Left lung (tissue), 10 donors: ENCODE data around the gene TUT1. TPM values are rescaled to one million over a fixed set of nuclear protein-coding genes. Genes with fewer than 3 reads are reported as not detected.
A peak's percentile ranks its signal among the peaks of the same experiment; 100 is the strongest.
"Not testable (repeated sequence)": the region's sequence is repeated elsewhere in the genome, so short reads cannot be mapped to it uniquely, and the experiment has no call there.

Experiments
- ATAC-seq: fragments of 200-7000 bp; cut with Tn5 transposase; one replicate; pipeline ENCODE4 v1.9.1; 2020; ENCODE audit warnings: moderate library complexity
- DNase-seq, 4 donors: peaks; one replicate each; pipeline ENCODE4 v3.0.0-alpha.2; 2013 to 2020
- H3K27ac ChIP-seq, 2 donors: fragments of 200-600 bp; sonication (generic) in 1 of 2; one replicate each; pipeline versions ENCODE4 v1.5.0 to v1.8.0; 2020 to 2021
- H3K27me3 ChIP-seq, 2 donors: fragments of 200-600 bp; sonication (generic) in 1 of 2; one replicate each; pipeline versions ENCODE4 v1.5.0 to v1.8.0; 2020 to 2021
- H3K36me3 ChIP-seq, 2 donors: fragments of 200-600 bp; sonication (generic) in 1 of 2; one replicate each; pipeline versions ENCODE4 v1.5.0 to v1.8.0; 2020 to 2021
- H3K4me1 ChIP-seq, 2 donors: fragments of 200-600 bp; one replicate each; pipeline ENCODE4 v1.8.0; 2021
- H3K4me3 ChIP-seq, 2 donors: fragments of 200-600 bp; sonication (generic) in 1 of 2; one replicate each; pipeline versions ENCODE4 v1.5.0 to v1.8.0; 2020 to 2021; ENCODE audit warnings: mild to moderate bottlenecking in 1 of 2
- H3K9me3 ChIP-seq, 2 donors: fragments of 200-600 bp; sonication (generic) in 1 of 2; one replicate each; pipeline versions ENCODE4 v1.5.0 to v1.8.0; 2020 to 2021
- intact Hi-C, 2 donors: fragments of 100-400 bp; cut with DNase I; formaldehyde crosslinking; loops; one replicate each; pipeline versions ENCODE4 v1.11.2 to v1.14.2; 2022
- polyA plus RNA-seq, 6 donors: library from polyadenylated mRNA; unstranded; fragments of 120-200 nt; gene quantifications; one replicate each; pipeline ENCODE4 v1.2.1, GENCODE V29; 2013; ENCODE audit not compliant: insufficient read length in 6 of 6
- total RNA-seq, 2 donors: library from RNA; stranded (reverse); fragmentation: NEBNext Ultra II Directional; extraction: Animal tissue kit (Norgen Biotek cat#: 25700); gene quantifications; one replicate each; pipeline ENCODE4 v1.2.1, GENCODE V29; 2021
- TF ChIP-seq, protein P1 (sequence below), 2 donors: fragments of 200-600 bp; sonication (generic) in 1 of 2; IDR thresholded peaks; one replicate each; pipeline versions ENCODE4 v1.5.0 to v1.8.0; 2021; ENCODE audit warnings: antibody characterized with exemption in 2 of 2
- donor health status: DM: no; HTN: yes; CAD: no.
- donor health status: DM: no; HTN: no; CAD: no.

Gene TUT1
- total and polyA plus RNA-seq, 8 donors: 12.6 to 27.8 (median 22.3) TPM

DNA sequence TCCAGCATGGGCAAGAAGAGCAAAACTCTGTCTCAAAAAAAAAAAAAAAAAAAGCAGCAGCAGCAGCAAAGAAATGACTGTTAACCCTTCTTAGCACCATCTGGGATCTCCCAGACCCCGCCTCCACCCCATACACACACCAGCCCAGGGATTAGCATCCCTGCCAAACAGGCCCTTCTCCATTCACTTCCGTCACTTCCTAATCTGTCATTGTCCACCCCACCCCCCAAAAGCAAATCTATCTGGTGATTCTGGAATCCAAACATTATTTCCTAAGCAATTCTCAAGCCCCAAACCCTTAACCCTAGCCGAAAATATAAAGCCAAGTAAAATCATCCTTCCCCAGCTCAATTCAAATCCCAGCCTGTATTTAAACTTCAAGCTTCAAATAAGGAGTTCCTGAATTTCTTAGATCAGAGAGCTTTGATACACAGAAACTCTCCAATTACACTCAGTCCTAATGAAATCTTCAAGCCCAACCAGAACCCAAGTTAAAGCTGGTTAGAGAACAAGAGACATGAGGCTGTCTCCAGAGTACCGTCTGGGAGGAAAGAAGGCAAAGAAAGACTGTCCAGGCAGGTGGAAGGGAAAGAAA is 38.7 kb downstream of the TUT1 start:
- intact Hi-C loops: no loop called here
- Histone ChIP-seq H3K27me3 (peaks cover 0 to 5% of the 10 kb centered on the region in 2 donors), H3K36me3 (peaks cover 0 to 5% of the 10 kb centered on the region in 2 donors), H3K27ac (peak overlapping the region; percentile 95 to 97), H3K9me3 (no peaks in the 10 kb centered on the region), H3K4me3 (peak overlapping the region in 1 of 2 donors; percentile 17), H3K4me1 (peaks cover 66 to 96% of the 10 kb centered on the region in 2 donors)
- no peak for DNase-seq
- TF ChIP-seq, protein P1, sequence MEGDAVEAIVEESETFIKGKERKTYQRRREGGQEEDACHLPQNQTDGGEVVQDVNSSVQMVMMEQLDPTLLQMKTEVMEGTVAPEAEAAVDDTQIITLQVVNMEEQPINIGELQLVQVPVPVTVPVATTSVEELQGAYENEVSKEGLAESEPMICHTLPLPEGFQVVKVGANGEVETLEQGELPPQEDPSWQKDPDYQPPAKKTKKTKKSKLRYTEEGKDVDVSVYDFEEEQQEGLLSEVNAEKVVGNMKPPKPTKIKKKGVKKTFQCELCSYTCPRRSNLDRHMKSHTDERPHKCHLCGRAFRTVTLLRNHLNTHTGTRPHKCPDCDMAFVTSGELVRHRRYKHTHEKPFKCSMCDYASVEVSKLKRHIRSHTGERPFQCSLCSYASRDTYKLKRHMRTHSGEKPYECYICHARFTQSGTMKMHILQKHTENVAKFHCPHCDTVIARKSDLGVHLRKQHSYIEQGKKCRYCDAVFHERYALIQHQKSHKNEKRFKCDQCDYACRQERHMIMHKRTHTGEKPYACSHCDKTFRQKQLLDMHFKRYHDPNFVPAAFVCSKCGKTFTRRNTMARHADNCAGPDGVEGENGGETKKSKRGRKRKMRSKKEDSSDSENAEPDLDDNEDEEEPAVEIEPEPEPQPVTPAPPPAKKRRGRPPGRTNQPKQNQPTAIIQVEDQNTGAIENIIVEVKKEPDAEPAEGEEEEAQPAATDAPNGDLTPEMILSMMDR (IDR thresholded peaks at IDR 0.05): no peak
- ATAC-seq: no peak

DNA sequence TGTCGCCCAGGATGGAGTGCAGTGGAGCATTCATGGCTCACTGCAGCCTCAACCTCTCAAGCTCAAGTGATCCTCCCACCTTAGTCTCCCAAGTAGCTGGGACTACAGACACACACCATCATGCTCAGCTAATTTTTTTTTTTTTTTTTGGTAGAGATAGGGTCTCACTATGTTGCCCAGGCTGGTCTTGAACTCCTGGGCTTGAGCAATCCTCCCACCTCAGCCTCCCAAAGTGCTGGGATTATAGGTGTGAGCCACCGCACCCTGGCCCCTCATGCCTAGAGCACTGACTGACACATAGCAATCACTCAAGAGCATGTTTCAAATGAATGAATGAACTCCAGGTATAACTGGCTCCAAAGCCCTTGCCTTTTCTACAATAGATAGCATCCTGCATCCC is 40.8 kb downstream of the TUT1 start:
- H3K27ac ChIP-seq, H3K4me3 ChIP-seq, H3K36me3 ChIP-seq, ATAC-seq, H3K9me3 ChIP-seq, DNase-seq, intact Hi-C loops: not testable (repeated sequence)
- Histone ChIP-seq H3K4me1 (peaks cover 58 to 84% of the 10 kb centered on the region in 2 donors), H3K27me3 (peaks cover 0 to 26% of the 10 kb centered on the region in 2 donors)

DNA sequence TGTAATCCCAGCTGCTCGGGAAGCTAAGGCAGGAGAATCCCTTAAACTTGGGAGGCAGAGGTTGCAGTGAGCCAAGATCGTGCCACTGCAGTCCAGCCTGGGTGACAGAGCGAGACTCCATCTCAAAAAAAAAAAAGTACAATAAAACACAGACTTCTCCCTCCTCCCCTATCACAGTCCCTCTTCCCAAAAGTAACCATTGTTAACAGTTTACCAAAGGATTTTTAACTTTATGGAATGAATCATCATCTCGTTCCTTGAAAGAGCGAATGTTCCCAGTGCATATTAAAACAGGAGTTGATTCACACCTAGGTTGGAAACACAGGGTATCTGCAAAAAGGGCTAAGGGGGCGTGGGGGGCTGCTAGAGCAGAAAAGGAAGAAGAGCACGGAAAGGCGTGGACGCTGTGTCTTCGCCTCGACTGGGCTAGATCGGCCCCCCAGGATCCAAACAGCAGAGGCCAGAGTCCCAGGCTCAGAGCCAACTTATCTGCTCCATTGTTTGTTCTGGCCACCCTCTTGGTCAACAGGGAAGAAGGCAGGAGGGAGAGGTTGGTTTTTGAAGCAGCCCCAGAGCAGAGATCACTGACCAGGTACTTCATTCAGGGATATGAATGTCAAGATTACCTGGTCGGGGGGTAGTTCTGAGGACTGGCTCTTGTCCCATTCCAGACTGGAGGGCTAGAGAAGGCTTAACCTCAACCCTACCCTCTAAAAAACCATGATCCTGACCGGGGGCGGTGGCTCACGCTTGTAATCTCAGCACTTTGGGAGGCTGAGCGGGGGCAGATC is 42.6 kb downstream of the TUT1 start:
- H3K9me3 ChIP-seq: no peaks in the 10 kb centered on the region
- H3K36me3 ChIP-seq: no peaks in the 10 kb centered on the region
- peaks cover 48 to 77% of the 10 kb centered on the region in 2 donors for H3K4me1 ChIP-seq
- ATAC-seq: no peak
- peak overlapping the region; percentile 13 to 96 for H3K27ac ChIP-seq
- TF ChIP-seq, protein P1 (IDR thresholded peaks at IDR 0.05): no peak
- peaks cover 0 to 43% of the 10 kb centered on the region in 2 donors for H3K27me3 ChIP-seq
- no peak overlapping the region for H3K4me3 ChIP-seq
- intact Hi-C loops: no loop called here
- DNase-seq: no peak

DNA sequence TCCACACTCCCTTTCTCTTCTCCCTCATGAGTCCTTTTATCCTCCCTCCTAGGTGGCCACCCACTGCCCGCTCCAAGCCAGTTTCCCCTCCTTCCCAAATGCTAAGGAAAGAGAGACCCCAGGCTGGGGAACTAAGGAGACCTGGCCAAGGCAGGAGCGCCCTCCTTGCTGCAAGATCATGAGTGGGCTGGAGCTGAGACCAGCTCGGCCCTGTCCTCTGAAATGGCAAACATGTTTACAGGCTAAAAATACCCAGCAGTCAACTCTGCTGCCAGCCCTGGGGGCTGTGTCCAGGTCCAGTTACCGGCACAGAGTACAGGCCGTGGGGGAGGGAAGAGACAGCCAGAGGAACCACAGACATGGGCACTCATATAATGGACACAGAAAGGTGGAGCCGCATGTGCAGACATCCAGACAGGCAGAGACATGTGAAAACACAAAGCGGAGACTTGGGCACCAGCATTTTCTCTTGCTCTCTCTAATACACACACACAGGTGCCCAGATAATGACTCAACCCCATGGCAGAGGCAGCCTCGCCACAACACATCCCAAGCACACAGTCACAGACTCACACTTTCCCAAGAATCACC is 43.5 kb downstream of the TUT1 start:
- peaks cover 49 to 78% of the 10 kb centered on the region in 2 donors for H3K4me1 ChIP-seq
- intact Hi-C loops: no loop called here
- no peaks in the 10 kb centered on the region for H3K36me3 ChIP-seq
- TF ChIP-seq, protein P1 (IDR thresholded peaks at IDR 0.05): no peak
- H3K27me3 ChIP-seq: peaks cover 0 to 44% of the 10 kb centered on the region in 2 donors
- no peaks in the 10 kb centered on the region for H3K9me3 ChIP-seq
- H3K27ac ChIP-seq: peak overlapping the region; percentile 94 to 96
- ATAC-seq (no peak), DNase-seq (no peak)
- peak overlapping the region in 1 of 2 donors; percentile 95 for H3K4me3 ChIP-seq

DNA sequence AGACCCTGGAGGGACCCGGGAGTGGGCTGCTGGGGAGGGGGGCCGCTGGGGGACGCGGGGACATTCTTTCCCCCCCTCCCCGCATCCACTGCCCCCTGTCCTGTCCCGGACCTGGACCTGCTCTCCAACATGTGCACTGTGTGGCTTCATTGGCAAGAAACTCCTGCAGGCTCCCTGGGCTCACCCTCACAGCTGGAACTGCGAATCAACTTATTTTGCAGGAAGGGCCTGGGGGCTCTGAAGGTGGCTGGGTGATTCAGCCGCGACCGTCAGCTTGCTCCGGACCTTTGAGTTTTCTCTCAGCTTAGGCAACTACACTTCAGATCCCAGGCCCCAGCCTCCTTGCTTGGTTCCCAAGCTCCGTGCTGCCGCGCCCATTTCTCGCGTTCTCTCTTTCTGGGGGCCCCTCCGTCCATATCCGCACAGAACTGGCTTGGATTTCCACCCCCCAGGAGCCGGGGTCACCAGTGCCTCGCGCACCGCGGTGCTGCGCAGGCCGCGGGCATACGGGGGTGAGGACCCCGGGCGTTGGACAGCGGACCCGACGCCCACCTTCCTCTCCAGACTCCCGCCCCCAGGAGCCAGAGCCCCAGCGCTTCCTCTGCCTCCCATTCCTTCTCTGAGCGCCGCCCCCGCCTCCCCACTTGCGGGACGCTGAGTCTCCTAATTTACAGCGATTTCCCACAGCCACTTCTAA is 44.2 kb downstream of the TUT1 start:
- ATAC-seq: peak; percentile 0
- H3K4me1 ChIP-seq: peaks cover 49 to 78% of the 10 kb centered on the region in 2 donors
- peak overlapping the region; percentile 83 to 95 for H3K4me3 ChIP-seq
- no peaks in the 10 kb centered on the region for H3K36me3 ChIP-seq
- no peaks in the 10 kb centered on the region for H3K9me3 ChIP-seq
- intact Hi-C loops: no loop called here
- TF ChIP-seq, protein P1 (IDR thresholded peaks at IDR 0.05): no peak
- H3K27ac ChIP-seq: peak overlapping the region; percentile 94 to 96
- no peak for DNase-seq
- H3K27me3 ChIP-seq: peaks cover 0 to 44% of the 10 kb centered on the region in 2 donors
